Astrocyte of the spinal cord (primary cell): ENCODE data around the gene C17orf58.

Experiments
- DNase-seq: peaks from one replicate; pipeline ENCODE4 v3.0.0; 2011; ENCODE audit warnings: low read depth, low spot score
- H3K4me3 ChIP-seq: 2 replicates; pipeline ENCODE4 v1.5.1; 2011; ENCODE audit warnings: low read depth, mild to moderate bottlenecking, low read length, moderate library complexity
- CTCF ChIP-seq: IDR thresholded peaks from 2 replicates; pipeline ENCODE4 v1.5.1; 2012; ENCODE audit warnings: low read depth, mild to moderate bottlenecking, low read length, inconsistent platforms
- in situ Hi-C: cut with HindIII; loops from 2 replicates; pipeline ENCODE4 v1.10.0; 2017; ENCODE audit warnings: low sequenced_read_pairs

Gene C17orf58

GRCh38 chr17:68016838-68017237, 20.6 kb upstream of the C17orf58 start:
- H3K4me3 ChIP-seq, result no peak overlapping the region

GRCh38 chr17:68015081-68015723, 18.9 kb upstream of the C17orf58 start:
- TF ChIP-seq CTCF, result no peak
- in situ Hi-C loops, result no loop called here
- no peak for DNase-seq
- no peak overlapping the region for H3K4me3 ChIP-seq

More at GRCh38 chr17:68016838-68017237, 20.6 kb upstream of the C17orf58 start:
- DNase-seq, result no peak
- no peak for TF ChIP-seq CTCF
- in situ Hi-C loops, result no loop called here

- H3K4me3 ChIP-seq, result no peak overlapping the region
- no peak for TF ChIP-seq CTCF
- in situ Hi-C loops, result no loop called here
- no peak for DNase-seq
Observed at GRCh38 chr17:68013385-68013784, 17.1 kb upstream of the C17orf58 start.

GRCh38 chr17:68011199-68011665, 15.0 kb upstream of the C17orf58 start:
- H3K4me3 ChIP-seq, result peak overlapping the region; percentile 26
- in situ Hi-C loops, result no loop called here
- DNase-seq, result no peak
- TF ChIP-seq CTCF, result peak; percentile 78

GRCh38 chr17:68006797-68007196, 10.5 kb upstream of the C17orf58 start:
- TF ChIP-seq CTCF, result no peak
- no peak for DNase-seq
- in situ Hi-C loops, result no loop called here
- no peak overlapping the region for H3K4me3 ChIP-seq

- DNase-seq, result no peak
- in situ Hi-C loops, result no loop called here
- no peak for TF ChIP-seq CTCF
- H3K4me3 ChIP-seq, result no peak overlapping the region
Observed at GRCh38 chr17:68004201-68004600, 7.9 kb upstream of the C17orf58 start.
